Measurements from ENCODE around the gene GNG7.
A peak's percentile ranks its signal among the peaks of the same experiment; 100 is the strongest.
"Not testable (repeated sequence)": the region's sequence is repeated elsewhere in the genome, so short reads cannot be mapped to it uniquely, and the experiment has no call there.

Gene GNG7

DNA sequence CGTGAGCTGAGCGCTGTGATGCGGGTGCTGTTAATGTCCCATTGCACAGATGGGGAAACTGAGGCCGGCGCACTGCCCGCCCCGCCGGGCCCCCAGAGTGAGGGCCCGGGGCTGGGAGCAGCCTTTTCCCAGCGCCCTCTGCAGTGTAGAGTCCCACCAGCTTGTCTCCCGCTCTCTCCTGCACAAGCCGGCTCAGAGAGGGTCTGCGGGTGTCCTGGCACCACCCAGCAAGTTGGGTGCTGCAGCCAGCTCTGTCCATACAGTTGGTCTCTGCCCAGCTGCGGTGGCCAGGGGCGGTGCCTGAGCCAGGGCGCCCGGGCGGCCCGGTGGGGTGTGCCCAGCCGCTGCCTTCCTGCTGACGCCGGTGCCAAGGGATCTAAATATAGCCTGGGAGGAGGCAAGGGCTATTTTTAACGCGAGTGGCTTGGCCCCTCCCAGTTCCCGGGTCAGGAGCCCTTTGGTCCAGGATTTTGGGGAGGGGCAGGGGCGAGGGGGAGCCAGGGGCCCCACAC, 207.3 kb downstream of the GNG7 start:
- Histone ChIP-seq H2AK5ac (ENCODE audit: low read depth, low read length) (peak overlapping the region; percentile 97), H3K23ac (ENCODE audit: low read depth, low read length, poor library complexity) (peak overlapping the region; percentile 100), H3K27ac (replicated peaks; ENCODE audit: low read length) (no peak overlapping the region), H3K9me3 (replicated peaks in 1 of 2; ENCODE audit: control insufficient read depth in 2 of 2, insufficient read depth in 1 of 2, low read depth in 1 of 2, low read length in 2 of 2) (peaks cover 0 to 3% of the 10 kb centered on the region in 2 donors), H4K91ac (ENCODE audit: low read depth, low read length, poor library complexity) (no peak overlapping the region), H3K27me3 (ENCODE audit: control insufficient read depth in 3 of 3, insufficient read depth in 3 of 3, low read depth in 1 of 3, low read length in 3 of 3) (peaks cover 0 to 68% (median 10%) of the 10 kb centered on the region in 3 experiments), H3K79me1 (ENCODE audit: low read depth, low read length) (no peaks in the 10 kb centered on the region), H3K9ac (ENCODE audit: low read depth, low read length, poor library complexity) (peak overlapping the region; percentile 83), H2BK120ac (ENCODE audit: low read depth, low read length) (no peak overlapping the region), H3K4me3 (ENCODE audit: low read length in 2 of 2) (peak overlapping the region; percentile 32 to 76), H3K14ac (ENCODE audit: low read length) (peak overlapping the region; percentile 25), H3K4ac (ENCODE audit: low read length) (no peak overlapping the region), H3K4me1 (ENCODE audit: control insufficient read depth in 2 of 2, insufficient read depth in 1 of 2, low read depth in 1 of 2, low read length in 2 of 2) (peaks cover 3 to 21% of the 10 kb centered on the region in 2 donors), H2BK15ac (ENCODE audit: low read length) (peak overlapping the region; percentile 95), H3K36me3 (replicated peaks in 1 of 2; ENCODE audit: control insufficient read depth in 2 of 2, insufficient read depth in 2 of 2, low read length in 2 of 2) (peaks cover 0 to 2% of the 10 kb centered on the region in 2 donors), H4K8ac (ENCODE audit: low read depth, low read length) (no peak overlapping the region), H3K4me2 (ENCODE audit: insufficient read depth, low read length, poor library complexity, severe bottlenecking) (peak overlapping the region; percentile 81), H2AFZ (ENCODE audit: low read length) (peak overlapping the region; percentile 78), H3K18ac (ENCODE audit: low read length) (peak overlapping the region; percentile 99), H2BK5ac (ENCODE audit: low read length) (no peak overlapping the region), H2BK12ac (ENCODE audit: low read length) (no peak overlapping the region)
- no peak for DNase-seq (ENCODE audit: low spot score)
- no CpG with 5 or more reads among the region's 26 CpGs for WGBS, 2 donors (ENCODE audit: extremely low coverage in 2 of 2, insufficient read length in 2 of 2, insufficient replicate concordance in 1 of 2)

DNA sequence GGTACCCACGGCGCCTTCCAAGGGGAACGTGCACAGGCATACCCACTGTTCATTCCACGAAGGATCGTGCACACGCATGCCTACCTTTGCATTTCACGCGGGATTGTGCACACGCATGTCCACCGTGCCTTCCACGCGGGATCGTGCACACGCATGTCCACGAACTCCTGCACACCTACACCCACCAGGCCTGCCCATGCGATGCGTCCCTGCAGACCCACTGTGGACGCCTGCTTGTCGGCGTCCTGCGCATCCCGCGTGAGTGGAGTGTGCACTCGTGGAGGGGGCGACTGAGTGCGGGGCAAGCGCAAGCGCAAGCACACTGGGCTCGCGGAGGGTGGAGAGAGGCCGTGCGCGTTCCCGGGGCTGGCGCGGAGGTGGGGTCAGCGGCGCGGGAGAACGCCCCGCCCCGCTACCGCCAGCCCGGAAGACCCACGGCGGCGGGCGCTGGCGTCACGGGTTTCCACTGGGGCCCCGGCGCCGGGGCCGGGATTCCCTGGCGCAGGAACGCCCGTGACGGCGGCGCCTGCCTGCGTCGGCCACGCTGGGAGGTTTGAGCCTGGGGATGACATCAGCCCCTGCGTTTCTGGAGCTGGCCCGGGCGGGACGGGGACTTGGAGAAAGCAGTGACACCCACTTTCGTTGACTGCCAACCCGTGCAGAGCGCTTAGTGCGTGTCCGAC, 207.9 kb downstream of the GNG7 start:
- peak overlapping the region; percentile 94 for H4K8ac ChIP-seq (ENCODE audit: low read depth, low read length)
- peak overlapping the region; percentile 97 for H2AK5ac ChIP-seq (ENCODE audit: low read depth, low read length)
- peak overlapping the region; percentile 78 for H2AFZ ChIP-seq (ENCODE audit: low read length)
- peak overlapping the region; percentile 89 for H3K9ac ChIP-seq (ENCODE audit: low read depth, low read length, poor library complexity)
- peaks cover 1 to 68% (median 13%) of the 10 kb centered on the region in 3 experiments for H3K27me3 ChIP-seq (ENCODE audit: control insufficient read depth in 3 of 3, insufficient read depth in 3 of 3, low read depth in 1 of 3, low read length in 3 of 3)
- H2BK120ac ChIP-seq (ENCODE audit: low read depth, low read length): no peak overlapping the region
- peak overlapping the region; percentile 99 for H3K18ac ChIP-seq (ENCODE audit: low read length)
- peak overlapping the region; percentile 32 to 76 for H3K4me3 ChIP-seq (ENCODE audit: low read length in 2 of 2)
- H3K4me1 ChIP-seq (ENCODE audit: control insufficient read depth in 2 of 2, insufficient read depth in 1 of 2, low read depth in 1 of 2, low read length in 2 of 2): peaks cover 3 to 21% of the 10 kb centered on the region in 2 donors
- no peak overlapping the region for H4K91ac ChIP-seq (ENCODE audit: low read depth, low read length, poor library complexity)
- no peaks in the 10 kb centered on the region for H3K79me1 ChIP-seq (ENCODE audit: low read depth, low read length)
- no CpG with 5 or more reads among the region's 72 CpGs for WGBS, 2 donors (ENCODE audit: extremely low coverage in 2 of 2, insufficient read length in 2 of 2, insufficient replicate concordance in 1 of 2)
- DNase-seq (ENCODE audit: low spot score): no peak
- peak overlapping the region; percentile 90 for H3K4ac ChIP-seq (ENCODE audit: low read length)
- H3K36me3 ChIP-seq (replicated peaks in 1 of 2; ENCODE audit: control insufficient read depth in 2 of 2, insufficient read depth in 2 of 2, low read length in 2 of 2): peaks cover 0 to 2% of the 10 kb centered on the region in 2 donors
- no peak overlapping the region for H2BK5ac ChIP-seq (ENCODE audit: low read length)
- no peak overlapping the region for H3K27ac ChIP-seq (replicated peaks; ENCODE audit: low read length)
- H2BK15ac ChIP-seq (ENCODE audit: low read length): peak overlapping the region; percentile 95
- peak overlapping the region; percentile 100 for H3K23ac ChIP-seq (ENCODE audit: low read depth, low read length, poor library complexity)
- H3K14ac ChIP-seq (ENCODE audit: low read length): peak overlapping the region; percentile 97
- H2BK12ac ChIP-seq (ENCODE audit: low read length): peak overlapping the region; percentile 99
- peaks cover 0 to 4% of the 10 kb centered on the region in 2 donors for H3K9me3 ChIP-seq (replicated peaks in 1 of 2; ENCODE audit: control insufficient read depth in 2 of 2, insufficient read depth in 1 of 2, low read depth in 1 of 2, low read length in 2 of 2)
- peak overlapping the region; percentile 81 for H3K4me2 ChIP-seq (ENCODE audit: insufficient read depth, low read length, poor library complexity, severe bottlenecking)

DNA sequence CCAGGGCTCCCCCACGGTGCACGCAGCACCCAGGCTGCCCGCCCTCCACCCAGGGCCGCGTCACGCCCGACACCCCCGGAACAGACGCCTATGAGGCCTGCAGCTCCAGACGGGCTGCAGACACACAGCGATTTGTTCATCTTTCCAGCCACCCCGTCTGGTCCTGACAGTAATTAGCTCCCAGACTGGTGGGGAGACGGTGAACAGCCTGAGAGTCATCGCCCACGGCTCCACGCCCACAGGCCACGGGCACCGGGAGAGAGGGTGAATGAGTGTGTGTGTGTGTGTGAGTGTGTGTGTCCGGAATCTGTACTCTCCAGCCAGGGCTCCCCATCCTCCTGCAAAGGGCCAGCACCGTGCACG, 208.4 kb downstream of the GNG7 start:
- Histone ChIP-seq H2BK5ac (ENCODE audit: low read length) (no peak overlapping the region), H2BK120ac (ENCODE audit: low read depth, low read length) (no peak overlapping the region), H3K36me3 (replicated peaks in 1 of 2; ENCODE audit: control insufficient read depth in 2 of 2, insufficient read depth in 2 of 2, low read length in 2 of 2) (peaks cover 0 to 2% of the 10 kb centered on the region in 2 donors), H3K14ac (ENCODE audit: low read length) (peak overlapping the region; percentile 97), H3K18ac (ENCODE audit: low read length) (peak overlapping the region; percentile 99), H4K91ac (ENCODE audit: low read depth, low read length, poor library complexity) (no peak overlapping the region), H3K4me2 (ENCODE audit: insufficient read depth, low read length, poor library complexity, severe bottlenecking) (no peak overlapping the region), H2BK15ac (ENCODE audit: low read length) (peak overlapping the region; percentile 95), H2AK5ac (ENCODE audit: low read depth, low read length) (peak overlapping the region; percentile 97), H3K4me3 (ENCODE audit: low read length in 2 of 2) (peak overlapping the region in 1 of 2 donors; percentile 76), H3K4me1 (ENCODE audit: control insufficient read depth in 2 of 2, insufficient read depth in 1 of 2, low read depth in 1 of 2, low read length in 2 of 2) (peaks cover 3 to 19% of the 10 kb centered on the region in 2 donors), H2BK12ac (ENCODE audit: low read length) (peak overlapping the region; percentile 99), H3K27me3 (ENCODE audit: control insufficient read depth in 3 of 3, insufficient read depth in 3 of 3, low read depth in 1 of 3, low read length in 3 of 3) (peaks cover 4 to 71% (median 18%) of the 10 kb centered on the region in 3 experiments), H3K23ac (ENCODE audit: low read depth, low read length, poor library complexity) (peak overlapping the region; percentile 100), H3K4ac (ENCODE audit: low read length) (peak overlapping the region; percentile 90), H3K79me1 (ENCODE audit: low read depth, low read length) (no peaks in the 10 kb centered on the region), H3K27ac (replicated peaks; ENCODE audit: low read length) (no peak overlapping the region), H3K9me3 (replicated peaks in 1 of 2; ENCODE audit: control insufficient read depth in 2 of 2, insufficient read depth in 1 of 2, low read depth in 1 of 2, low read length in 2 of 2) (peaks cover 0 to 6% of the 10 kb centered on the region in 2 donors), H3K9ac (ENCODE audit: low read depth, low read length, poor library complexity) (peak overlapping the region; percentile 89), H2AFZ (ENCODE audit: low read length) (peak overlapping the region; percentile 78), H4K8ac (ENCODE audit: low read depth, low read length) (peak overlapping the region; percentile 94)
- no peak for DNase-seq (ENCODE audit: low spot score)
- WGBS, 2 donors (ENCODE audit: extremely low coverage in 2 of 2, insufficient read length in 2 of 2, insufficient replicate concordance in 1 of 2): no CpG with 5 or more reads among the region's 21 CpGs

DNA sequence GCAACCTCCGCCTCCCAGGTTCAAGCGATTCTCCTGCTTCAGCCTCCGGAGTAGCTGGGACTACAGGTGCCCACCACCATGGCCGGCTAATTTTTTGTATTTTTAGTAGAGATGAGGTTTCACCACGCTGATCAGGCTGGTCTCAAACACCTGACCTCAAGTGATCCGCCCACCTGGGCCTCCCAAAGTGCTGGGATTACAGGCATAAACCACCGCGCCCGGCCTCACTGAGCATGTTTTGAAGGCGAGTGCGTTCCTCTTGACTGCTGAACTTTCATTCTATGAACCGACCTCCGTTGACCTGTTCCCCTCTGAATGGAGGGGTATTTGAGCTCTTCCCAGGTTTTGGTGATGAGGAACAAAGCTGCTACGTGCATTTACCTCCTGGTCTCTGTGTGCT, 209.0 kb downstream of the GNG7 start:
- not testable (repeated sequence) for H3K14ac ChIP-seq (ENCODE audit: low read length)

More for the DNA sequence above, 209.0 kb downstream of the GNG7 start:
- H4K8ac ChIP-seq (ENCODE audit: low read depth, low read length); H3K18ac ChIP-seq (ENCODE audit: low read length); H2BK5ac ChIP-seq (ENCODE audit: low read length); H2AK5ac ChIP-seq (ENCODE audit: low read depth, low read length); DNase-seq (ENCODE audit: low spot score); H2BK12ac ChIP-seq (ENCODE audit: low read length); H3K4me3 ChIP-seq (ENCODE audit: low read length in 2 of 2); H2AFZ ChIP-seq (ENCODE audit: low read length); H3K4me2 ChIP-seq (ENCODE audit: insufficient read depth, low read length, poor library complexity, severe bottlenecking); H4K91ac ChIP-seq (ENCODE audit: low read depth, low read length, poor library complexity); H3K9ac ChIP-seq (ENCODE audit: low read depth, low read length, poor library complexity); H3K4ac ChIP-seq (ENCODE audit: low read length); H3K27ac ChIP-seq (replicated peaks; ENCODE audit: low read length); H3K79me1 ChIP-seq (ENCODE audit: low read depth, low read length); H3K9me3 ChIP-seq (replicated peaks in 1 of 2; ENCODE audit: control insufficient read depth in 2 of 2, insufficient read depth in 1 of 2, low read depth in 1 of 2, low read length in 2 of 2); H3K36me3 ChIP-seq (replicated peaks in 1 of 2; ENCODE audit: control insufficient read depth in 2 of 2, insufficient read depth in 2 of 2, low read length in 2 of 2); H3K23ac ChIP-seq (ENCODE audit: low read depth, low read length, poor library complexity); H2BK120ac ChIP-seq (ENCODE audit: low read depth, low read length); H2BK15ac ChIP-seq (ENCODE audit: low read length): not testable (repeated sequence)
- no CpG with 5 or more reads among the region's 14 CpGs for WGBS, 2 donors (ENCODE audit: extremely low coverage in 2 of 2, insufficient read length in 2 of 2, insufficient replicate concordance in 1 of 2)
- Histone ChIP-seq H3K27me3 (ENCODE audit: control insufficient read depth in 3 of 3, insufficient read depth in 3 of 3, low read depth in 1 of 3, low read length in 3 of 3) (peaks cover 4 to 75% (median 24%) of the 10 kb centered on the region in 3 experiments), H3K4me1 (ENCODE audit: control insufficient read depth in 2 of 2, insufficient read depth in 1 of 2, low read depth in 1 of 2, low read length in 2 of 2) (peaks cover 3 to 21% of the 10 kb centered on the region in 2 donors)

Measured in neuronal stem cell (in vitro differentiated cells).